ENCODE data around the gene PALB2. TPM values are rescaled to one million over a fixed set of nuclear protein-coding genes. Genes with fewer than 3 reads are reported as not detected.
"Not testable (repeated sequence)": the region's sequence is repeated elsewhere in the genome, so short reads cannot be mapped to it uniquely, and the experiment has no call there.

The PALB2 gene
- polyA plus RNA-seq, 3 donors: 19.2 to 25.2 (median 22.6) TPM

GRCh38 chr16:23666571-23667354 lies 25.7 kb upstream of the PALB2 start:
- no peak for DNase-seq (ENCODE audit: extremely low read depth in 1 of 11, low read depth in 9 of 11, low spot score in 4 of 11)

GRCh38 chr16:23663918-23664317 lies 22.8 kb upstream of the PALB2 start:
- DNase-seq (ENCODE audit: extremely low read depth in 1 of 11, low read depth in 9 of 11, low spot score in 4 of 11): no peak

DNA sequence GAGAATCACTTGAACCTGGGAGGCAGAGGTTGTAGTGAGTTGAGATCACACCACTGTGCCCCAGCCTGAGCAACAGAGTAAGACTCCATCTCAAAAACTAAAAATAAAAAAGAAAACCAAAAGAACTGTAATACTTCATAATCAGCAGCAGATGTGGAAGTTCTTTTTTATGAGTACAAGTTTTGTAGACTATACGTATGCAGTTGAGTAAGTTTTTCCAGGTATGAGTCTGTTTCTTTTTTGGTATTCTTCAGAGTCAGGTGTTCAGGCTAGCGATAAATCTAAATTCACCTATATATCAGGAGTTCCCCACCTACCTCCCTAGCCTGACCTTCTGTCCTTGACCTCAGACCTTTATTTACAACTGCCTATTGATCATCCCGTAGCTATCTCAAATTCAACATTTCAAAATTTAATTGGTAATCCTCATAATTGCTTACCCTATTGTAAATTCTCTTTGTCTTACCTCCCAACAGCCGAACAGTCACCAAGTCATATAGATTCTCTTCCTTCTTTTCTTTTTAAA lies 10.9 kb upstream of the PALB2 start:
- no peak for DNase-seq (ENCODE audit: extremely low read depth in 1 of 11, low read depth in 9 of 11, low spot score in 4 of 11)

DNA sequence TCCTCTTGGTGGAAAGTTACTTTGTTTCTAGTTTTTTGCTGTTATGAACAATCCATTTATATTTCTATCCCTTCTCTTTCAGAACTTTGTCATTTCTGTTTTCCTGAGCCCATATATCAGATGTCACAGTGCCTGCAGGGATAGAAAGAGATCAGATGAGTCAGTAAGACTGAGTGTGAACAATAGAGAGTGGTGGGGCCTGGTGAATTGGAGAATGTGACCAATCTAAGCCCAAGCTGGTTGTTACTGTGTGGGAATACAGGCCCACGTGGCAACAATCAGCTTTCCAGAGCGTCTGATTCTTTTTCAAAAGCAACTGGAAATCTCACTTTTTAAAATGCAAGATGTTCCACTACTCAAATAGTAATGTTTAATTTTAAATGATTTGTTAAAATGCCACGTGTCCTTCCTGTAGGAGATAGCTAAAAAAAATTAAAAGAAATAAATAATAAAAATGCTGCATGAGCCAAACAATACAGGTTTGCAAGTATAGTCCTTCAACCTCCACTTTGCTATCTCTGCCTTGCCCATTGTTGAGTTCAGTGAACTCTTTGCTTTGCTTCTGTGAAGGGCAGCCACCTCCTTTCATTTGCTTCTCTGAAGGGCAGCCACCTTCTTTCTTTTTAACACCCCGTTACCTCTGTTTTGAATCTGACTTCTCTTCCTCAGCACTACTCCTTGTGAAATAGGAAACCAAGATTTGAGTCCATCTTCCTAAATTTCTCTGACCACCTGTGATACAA lies 9.7 kb upstream of the PALB2 start:
- DNase-seq (ENCODE audit: extremely low read depth in 1 of 11, low read depth in 9 of 11, low spot score in 4 of 11): no peak

- DNase-seq (ENCODE audit: extremely low read depth in 1 of 11, low read depth in 9 of 11, low spot score in 4 of 11): no peak
Measured at GRCh38 chr16:23642246-23642774, 1.2 kb upstream of the PALB2 start.

GRCh38 chr16:23640615-23640930 lies 537 bp downstream of the PALB2 start:
- peak in 2 of 11 donors; percentile 0 to 2 for DNase-seq (ENCODE audit: extremely low read depth in 1 of 11, low read depth in 9 of 11, low spot score in 4 of 11)

- DNase-seq (ENCODE audit: extremely low read depth in 1 of 11, low read depth in 9 of 11, low spot score in 4 of 11): no peak
Measured at GRCh38 chr16:23635958-23636357, 5.2 kb downstream of the PALB2 start.

GRCh38 chr16:23634461-23635036 lies 6.6 kb downstream of the PALB2 start:
- DNase-seq (ENCODE audit: extremely low read depth in 1 of 11, low read depth in 9 of 11, low spot score in 4 of 11): no peak

DNA sequence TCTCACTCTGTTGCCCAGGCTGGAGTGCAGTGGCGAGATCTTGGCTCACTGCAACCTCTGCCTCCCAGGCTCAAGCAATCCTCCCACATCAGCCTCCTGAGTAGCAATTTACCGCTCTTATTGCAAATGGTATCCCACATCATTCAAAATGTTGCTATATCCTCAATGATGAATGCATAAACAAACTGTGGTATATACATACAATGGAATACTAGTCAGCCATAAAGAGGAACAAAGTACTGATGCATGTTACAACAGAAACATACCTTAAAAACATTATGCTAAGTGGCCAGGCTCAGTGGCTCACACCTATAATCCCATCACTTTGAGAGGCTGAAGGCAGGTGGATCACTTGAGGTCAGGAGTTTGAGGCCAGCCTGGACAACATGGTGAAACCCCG lies 9.2 kb downstream of the PALB2 start:
- not testable (repeated sequence) for DNase-seq (ENCODE audit: extremely low read depth in 1 of 11, low read depth in 9 of 11, low spot score in 4 of 11)

- no peak for DNase-seq (ENCODE audit: extremely low read depth in 1 of 11, low read depth in 9 of 11, low spot score in 4 of 11)
Measured at GRCh38 chr16:23629516-23629915, 11.6 kb downstream of the PALB2 start.

DNA sequence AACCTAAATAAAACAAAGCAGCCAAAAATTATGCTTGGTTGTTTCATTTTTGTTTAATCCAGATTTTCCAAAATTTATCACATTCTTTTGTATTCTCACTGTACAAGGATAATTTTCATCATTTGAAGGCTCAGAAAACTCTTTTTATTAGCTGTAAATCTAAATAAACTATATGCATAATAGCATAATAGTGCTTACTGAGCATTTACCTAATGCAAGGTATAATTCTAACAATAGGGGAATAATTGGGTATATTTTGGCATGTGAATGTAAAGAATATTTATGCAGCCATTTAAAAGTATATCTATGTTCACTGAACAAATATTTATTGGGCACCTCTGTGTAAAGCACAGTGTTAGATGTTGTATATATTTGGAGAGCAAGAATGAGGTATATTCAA lies 17.0 kb downstream of the PALB2 start:
- DNase-seq (ENCODE audit: extremely low read depth in 1 of 11, low read depth in 9 of 11, low spot score in 4 of 11): no peak

GRCh38 chr16:23615805-23616204 lies 25.3 kb downstream of the PALB2 start:
- DNase-seq (ENCODE audit: extremely low read depth in 1 of 11, low read depth in 9 of 11, low spot score in 4 of 11): no peak

GRCh38 chr16:23611936-23612335 lies 29.2 kb downstream of the PALB2 start:
- DNase-seq (ENCODE audit: extremely low read depth in 1 of 11, low read depth in 9 of 11, low spot score in 4 of 11): no peak

DNA sequence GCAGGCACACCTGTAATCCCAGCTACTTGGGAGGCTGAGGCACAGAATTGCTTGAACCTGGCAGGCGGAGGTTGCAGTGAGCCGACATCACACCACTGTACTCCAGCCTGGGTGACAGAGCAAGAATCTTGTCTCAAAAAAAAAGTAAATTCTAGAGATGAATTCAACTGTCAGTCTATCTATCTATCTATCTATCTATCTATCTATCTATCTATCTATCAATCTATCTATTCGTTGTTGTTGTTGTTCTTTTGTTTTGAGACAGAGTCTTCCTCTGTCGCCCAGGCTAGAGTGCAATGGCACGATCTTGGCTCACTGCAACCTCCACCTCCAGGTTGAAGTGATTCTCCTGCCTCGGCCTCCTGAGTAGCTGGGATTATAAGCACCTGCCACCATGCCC lies 30.2 kb downstream of the PALB2 start:
- DNase-seq (ENCODE audit: extremely low read depth in 1 of 11, low read depth in 9 of 11, low spot score in 4 of 11): not testable (repeated sequence)

DNA sequence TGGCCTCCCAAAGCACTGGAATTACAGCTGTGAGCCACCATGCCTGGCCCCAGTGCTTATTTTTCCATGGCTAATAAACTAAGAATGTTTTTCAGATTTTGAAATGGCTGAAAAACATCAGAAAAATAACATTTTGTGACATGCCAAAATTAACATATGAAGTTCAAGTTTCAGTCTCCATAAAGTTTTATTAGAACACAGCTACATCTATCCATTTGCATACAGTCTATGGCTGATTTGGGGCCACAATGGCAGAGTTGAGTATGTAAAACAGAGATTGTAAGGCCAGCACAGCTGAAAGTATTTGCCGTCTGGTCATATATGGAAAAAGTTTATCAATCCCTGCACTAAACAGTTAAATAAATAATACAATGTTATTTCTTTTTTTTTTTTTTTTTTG lies 31.2 kb downstream of the PALB2 start:
- no peak for DNase-seq (ENCODE audit: extremely low read depth in 1 of 11, low read depth in 9 of 11, low spot score in 4 of 11)

GRCh38 chr16:23608194-23608593 lies 32.9 kb downstream of the PALB2 start:
- no peak for DNase-seq (ENCODE audit: extremely low read depth in 1 of 11, low read depth in 9 of 11, low spot score in 4 of 11)

DNA sequence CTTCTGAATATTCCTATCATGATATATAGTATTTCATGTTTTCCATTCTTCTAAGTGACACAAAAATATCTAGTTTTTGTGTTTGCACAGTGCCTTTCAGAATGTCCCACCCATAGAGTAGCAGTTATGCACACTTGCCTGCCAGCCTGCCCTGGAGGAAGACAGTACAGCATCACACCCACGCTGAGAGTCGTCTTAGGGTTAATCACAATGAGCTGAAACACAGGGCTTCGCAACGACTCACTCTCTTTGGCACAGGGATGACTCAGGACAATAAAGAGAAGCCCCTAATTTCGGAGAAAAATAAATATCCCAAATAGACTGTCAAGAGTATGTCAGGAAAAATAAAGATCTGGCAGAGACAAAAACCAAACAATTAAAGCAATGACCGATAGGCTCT lies 33.4 kb downstream of the PALB2 start:
- DNase-seq (ENCODE audit: extremely low read depth in 1 of 11, low read depth in 9 of 11, low spot score in 4 of 11): no peak

GRCh38 chr16:23597003-23597756 lies 43.9 kb downstream of the PALB2 start:
- DNase-seq (ENCODE audit: extremely low read depth in 1 of 11, low read depth in 9 of 11, low spot score in 4 of 11): no peak

Measured in renal cortex interstitium (tissue), 11 donors.